ENCODE measurements around the gene MXRA7. TPM values are rescaled to one million over a fixed set of nuclear protein-coding genes. Genes with fewer than 3 reads are reported as not detected.

The MXRA7 gene, protein sequence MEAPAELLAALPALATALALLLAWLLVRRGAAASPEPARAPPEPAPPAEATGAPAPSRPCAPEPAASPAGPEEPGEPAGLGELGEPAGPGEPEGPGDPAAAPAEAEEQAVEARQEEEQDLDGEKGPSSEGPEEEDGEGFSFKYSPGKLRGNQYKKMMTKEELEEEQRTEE
- total RNA-seq: 10 to 100 TPM in 1 of 2 donors, 1 to 10 TPM in 1; 9.8 to 12.9 TPM
- 10 to 100 TPM in 1 of 2 donors, 1 to 10 TPM in 1; 4.8 to 22.1 TPM for polyA plus RNA-seq

DNA sequence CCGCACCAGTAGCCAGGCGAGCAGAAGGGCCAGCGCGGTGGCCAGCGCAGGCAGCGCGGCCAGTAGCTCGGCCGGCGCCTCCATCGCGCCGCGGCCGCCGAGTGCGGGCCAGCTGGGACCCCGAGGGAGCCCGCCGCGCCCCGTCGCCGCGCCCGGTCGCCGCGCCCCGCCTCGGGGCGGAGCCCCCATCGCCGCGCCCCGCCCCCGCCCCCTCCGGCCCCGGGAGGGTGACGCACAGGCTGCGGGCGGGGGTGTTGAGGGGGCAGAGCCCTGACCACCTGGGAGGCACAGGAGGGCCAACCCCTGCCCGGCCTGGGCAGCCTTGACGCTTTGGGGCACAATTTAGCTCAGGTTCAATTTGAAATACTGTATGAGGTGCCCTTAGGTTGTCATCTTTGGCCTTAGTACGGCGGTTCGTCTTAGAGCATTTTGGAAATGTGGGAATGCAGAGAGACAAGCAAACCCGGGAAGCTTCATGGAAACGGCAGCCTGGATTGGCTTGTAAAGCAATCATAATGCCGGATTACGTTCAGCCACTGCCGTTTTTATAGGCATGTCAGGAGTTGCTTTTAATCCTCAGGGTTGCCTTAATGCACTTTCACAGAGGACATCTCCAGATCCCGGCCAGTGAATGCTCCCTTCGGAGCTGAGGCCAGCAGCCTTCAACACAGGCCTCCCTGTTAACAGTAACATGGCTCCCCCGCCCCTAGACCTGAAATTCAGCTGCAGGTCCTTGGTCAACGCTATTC lies at the start of gene MXRA7:
TSS of gene MXRA7 (minus strand) at position 103 of the 749 bp plus-strand sequence. CDS start at position 84, 19 bp downstream.
- peaks cover 0 to 15% (median 10%) of the 10 kb centered on the region in 4 donors for H3K4me1 ChIP-seq (ENCODE audit: control insufficient read depth in 4 of 4, insufficient read depth in 4 of 4, low read length in 3 of 4)
- H3K9me3 ChIP-seq (ENCODE audit: control insufficient read depth in 4 of 4, low read length in 3 of 4): no peaks in the 10 kb centered on the region
- DNase-seq (ENCODE audit: low spot score): peak; percentile 79
- H3K9ac ChIP-seq (ENCODE audit: low read depth in 1 of 2, low read length in 2 of 2): peak within 1 kb of the TSS in 1 of 2 donors; percentile 44
- peak within 1 kb of the TSS; percentile 17 to 86 for H3K27ac ChIP-seq (ENCODE audit: low read depth in 1 of 2, low read length in 2 of 2)
- peak within 1 kb of the TSS in 2 of 3 donors; percentile 18 to 68 for H3K4me3 ChIP-seq (ENCODE audit: low read depth in 1 of 3, low read length in 3 of 3)
- no peaks in the 10 kb centered on the region for H3K27me3 ChIP-seq (ENCODE audit: control insufficient read depth in 4 of 4, insufficient read depth in 4 of 4, low read length in 3 of 4)
- 6% methylated on average over 49 of the region's 56 CpGs for WGBS
- TF ChIP-seq RXRA (IDR thresholded peaks at IDR 0.05) (no peak), TAF1 (conservative IDR thresholded peaks at IDR 0.05) (no peak), HNF4G (IDR thresholded peaks at IDR 0.05) (no peak), SP1 (IDR thresholded peaks at IDR 0.05) (no peak)
- TF ChIP-seq, protein P1, sequence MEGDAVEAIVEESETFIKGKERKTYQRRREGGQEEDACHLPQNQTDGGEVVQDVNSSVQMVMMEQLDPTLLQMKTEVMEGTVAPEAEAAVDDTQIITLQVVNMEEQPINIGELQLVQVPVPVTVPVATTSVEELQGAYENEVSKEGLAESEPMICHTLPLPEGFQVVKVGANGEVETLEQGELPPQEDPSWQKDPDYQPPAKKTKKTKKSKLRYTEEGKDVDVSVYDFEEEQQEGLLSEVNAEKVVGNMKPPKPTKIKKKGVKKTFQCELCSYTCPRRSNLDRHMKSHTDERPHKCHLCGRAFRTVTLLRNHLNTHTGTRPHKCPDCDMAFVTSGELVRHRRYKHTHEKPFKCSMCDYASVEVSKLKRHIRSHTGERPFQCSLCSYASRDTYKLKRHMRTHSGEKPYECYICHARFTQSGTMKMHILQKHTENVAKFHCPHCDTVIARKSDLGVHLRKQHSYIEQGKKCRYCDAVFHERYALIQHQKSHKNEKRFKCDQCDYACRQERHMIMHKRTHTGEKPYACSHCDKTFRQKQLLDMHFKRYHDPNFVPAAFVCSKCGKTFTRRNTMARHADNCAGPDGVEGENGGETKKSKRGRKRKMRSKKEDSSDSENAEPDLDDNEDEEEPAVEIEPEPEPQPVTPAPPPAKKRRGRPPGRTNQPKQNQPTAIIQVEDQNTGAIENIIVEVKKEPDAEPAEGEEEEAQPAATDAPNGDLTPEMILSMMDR (IDR thresholded peaks at IDR 0.05; ENCODE audit: low read depth, low read length, missing input control): no peak
- peaks cover 3 to 10% (median 8%) of the 10 kb centered on the region in 4 donors for H3K36me3 ChIP-seq (ENCODE audit: control insufficient read depth in 4 of 4, insufficient read depth in 3 of 4, low read depth in 1 of 4, low read length in 3 of 4)

DNA sequence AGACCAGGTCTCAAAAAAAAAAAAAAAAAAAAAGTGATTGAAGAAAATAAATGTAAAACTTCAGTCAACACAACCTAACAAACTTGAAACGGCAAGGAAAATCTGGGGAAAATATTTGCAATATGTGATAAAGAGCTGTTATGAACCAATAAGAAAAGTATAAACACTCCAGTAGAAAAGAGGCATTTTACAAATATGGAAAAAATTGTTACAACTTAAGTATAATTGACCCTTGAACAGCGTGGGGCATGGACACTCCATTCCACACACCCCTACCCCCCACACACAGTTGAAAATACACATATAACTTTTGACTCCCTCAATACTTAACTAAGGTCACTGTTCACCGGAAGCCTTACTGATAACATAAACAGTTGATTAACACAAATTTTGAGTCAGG lies 47.8 kb upstream of the MXRA7 start:
- Histone ChIP-seq H3K36me3 (ENCODE audit: control insufficient read depth in 4 of 4, insufficient read depth in 3 of 4, low read depth in 1 of 4, low read length in 3 of 4) (peaks cover 7 to 13% (median 9%) of the 10 kb centered on the region in 4 donors), H3K27me3 (ENCODE audit: control insufficient read depth in 4 of 4, insufficient read depth in 4 of 4, low read length in 3 of 4) (no peaks in the 10 kb centered on the region), H3K27ac (ENCODE audit: low read depth in 1 of 2, low read length in 2 of 2) (no peak overlapping the region), H3K4me3 (ENCODE audit: low read depth in 1 of 3, low read length in 3 of 3) (no peak overlapping the region), H3K4me1 (ENCODE audit: control insufficient read depth in 4 of 4, insufficient read depth in 4 of 4, low read length in 3 of 4) (no peaks in the 10 kb centered on the region), H3K9ac (ENCODE audit: low read depth in 1 of 2, low read length in 2 of 2) (no peak overlapping the region), H3K9me3 (ENCODE audit: control insufficient read depth in 4 of 4, low read length in 3 of 4) (no peaks in the 10 kb centered on the region)
- 96% methylated on average over 3 of the region's 3 CpGs for WGBS
- no peak for DNase-seq (ENCODE audit: low spot score)
- TF ChIP-seq RAD21 (IDR thresholded peaks at IDR 0.05) (no peak), SP1 (IDR thresholded peaks at IDR 0.05) (no peak), TAF1 (conservative IDR thresholded peaks at IDR 0.05) (no peak), MAX (IDR thresholded peaks at IDR 0.05) (no peak), GABPA (IDR thresholded peaks at IDR 0.05 in 1 of 2, conservative IDR thresholded peaks at IDR 0.05 in 1 of 2) (no peak), YY1 (IDR thresholded peaks at IDR 0.05) (no peak), EGR1 (IDR thresholded peaks at IDR 0.05; ENCODE audit: low read depth in 2 of 2) (no peak), FOXA1 (IDR thresholded peaks at IDR 0.05) (no peak), RXRA (IDR thresholded peaks at IDR 0.05) (no peak), HNF4A (conservative IDR thresholded peaks at IDR 0.05) (no peak), HNF4G (IDR thresholded peaks at IDR 0.05) (no peak), ZBTB33 (IDR thresholded peaks at IDR 0.05) (no peak), JUND (IDR thresholded peaks at IDR 0.05) (no peak), FOXA2 (IDR thresholded peaks at IDR 0.05) (no peak)
- TF ChIP-seq, protein P2, sequence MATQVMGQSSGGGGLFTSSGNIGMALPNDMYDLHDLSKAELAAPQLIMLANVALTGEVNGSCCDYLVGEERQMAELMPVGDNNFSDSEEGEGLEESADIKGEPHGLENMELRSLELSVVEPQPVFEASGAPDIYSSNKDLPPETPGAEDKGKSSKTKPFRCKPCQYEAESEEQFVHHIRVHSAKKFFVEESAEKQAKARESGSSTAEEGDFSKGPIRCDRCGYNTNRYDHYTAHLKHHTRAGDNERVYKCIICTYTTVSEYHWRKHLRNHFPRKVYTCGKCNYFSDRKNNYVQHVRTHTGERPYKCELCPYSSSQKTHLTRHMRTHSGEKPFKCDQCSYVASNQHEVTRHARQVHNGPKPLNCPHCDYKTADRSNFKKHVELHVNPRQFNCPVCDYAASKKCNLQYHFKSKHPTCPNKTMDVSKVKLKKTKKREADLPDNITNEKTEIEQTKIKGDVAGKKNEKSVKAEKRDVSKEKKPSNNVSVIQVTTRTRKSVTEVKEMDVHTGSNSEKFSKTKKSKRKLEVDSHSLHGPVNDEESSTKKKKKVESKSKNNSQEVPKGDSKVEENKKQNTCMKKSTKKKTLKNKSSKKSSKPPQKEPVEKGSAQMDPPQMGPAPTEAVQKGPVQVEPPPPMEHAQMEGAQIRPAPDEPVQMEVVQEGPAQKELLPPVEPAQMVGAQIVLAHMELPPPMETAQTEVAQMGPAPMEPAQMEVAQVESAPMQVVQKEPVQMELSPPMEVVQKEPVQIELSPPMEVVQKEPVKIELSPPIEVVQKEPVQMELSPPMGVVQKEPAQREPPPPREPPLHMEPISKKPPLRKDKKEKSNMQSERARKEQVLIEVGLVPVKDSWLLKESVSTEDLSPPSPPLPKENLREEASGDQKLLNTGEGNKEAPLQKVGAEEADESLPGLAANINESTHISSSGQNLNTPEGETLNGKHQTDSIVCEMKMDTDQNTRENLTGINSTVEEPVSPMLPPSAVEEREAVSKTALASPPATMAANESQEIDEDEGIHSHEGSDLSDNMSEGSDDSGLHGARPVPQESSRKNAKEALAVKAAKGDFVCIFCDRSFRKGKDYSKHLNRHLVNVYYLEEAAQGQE (IDR thresholded peaks at IDR 0.05): no peak
- TF ChIP-seq, protein P1 (IDR thresholded peaks at IDR 0.05; ENCODE audit: low read depth, low read length, missing input control): no peak
- TF ChIP-seq, protein P3, sequence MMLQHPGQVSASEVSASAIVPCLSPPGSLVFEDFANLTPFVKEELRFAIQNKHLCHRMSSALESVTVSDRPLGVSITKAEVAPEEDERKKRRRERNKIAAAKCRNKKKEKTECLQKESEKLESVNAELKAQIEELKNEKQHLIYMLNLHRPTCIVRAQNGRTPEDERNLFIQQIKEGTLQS (IDR thresholded peaks at IDR 0.05): no peak

Data from liver (tissue), 9 donors.